GM12874 (cell line): ENCODE data around the gene SNIP1.

Source experiments
- CTCF ChIP-seq: IDR thresholded peaks from 2 replicates; pipeline ENCODE4 v1.5.1; 2011; ENCODE audit warnings: low read depth, mild to moderate bottlenecking, control low read depth, low read length, moderate library complexity; ENCODE audit not compliant: insufficient read depth

SNIP1 gene

GRCh38 chr1:37502104-37502503 is 52.0 kb downstream of the SNIP1 start:
- no peak for TF ChIP-seq CTCF

GRCh38 chr1:37501661-37502060 is 52.4 kb downstream of the SNIP1 start:
- TF ChIP-seq CTCF: no peak

- no peak for TF ChIP-seq CTCF
These were observed 55.0 kb downstream of the SNIP1 start for GRCh38 chr1:37498872-37499617.

GRCh38 chr1:37497832-37498231 is 56.3 kb downstream of the SNIP1 start:
- no peak for TF ChIP-seq CTCF

- TF ChIP-seq CTCF: no peak
These were observed 58.2 kb downstream of the SNIP1 start for GRCh38 chr1:37495875-37496274.

GRCh38 chr1:37493336-37494098 is 60.6 kb downstream of the SNIP1 start:
- no peak for TF ChIP-seq CTCF

GRCh38 chr1:37487619-37487984 is 66.5 kb downstream of the SNIP1 start:
- TF ChIP-seq CTCF: no peak
